GM12878 (cell line): ENCODE results near the gene HNRNPLL. TPM values are rescaled to one million over a fixed set of nuclear protein-coding genes. Genes with fewer than 3 reads are reported as not detected.

ENCODE experiments used
- ATAC-seq: fragments of 200-7000 bp; cut with Tn5 transposase; 3 replicates; pipeline ENCODE4 v1.9.1; 2020; ENCODE audit warnings: mild to moderate bottlenecking, moderate library complexity
- BruUV-seq: library from RNA; stranded (reverse); fragments of 400-500 nt; replicated peaks from 2 replicates; lab custom pipeline; 2021; lab: Mats Ljungman, UMichigan
- CTCF ChIA-PET: fragments of 300-600 bp; sonication (Branson Sonifier 250); formaldehyde crosslinking; extraction: SDS; loops from one replicate; lab custom pipeline; 2021; ENCODE audit warnings: inconsistent platforms; lab: Yijun Ruan, JAX
- POLR2A ChIA-PET: fragments of 350-600 bp; formaldehyde crosslinking; extraction: SDS; loops from one replicate; lab custom pipeline; 2021; ENCODE audit warnings: inconsistent platforms; lab: Charles Lee
- RAD21 ChIA-PET: fragments of 300-600 bp; sonication (Branson Sonifier 250); formaldehyde crosslinking; loops from one replicate; lab custom pipeline; 2023; ENCODE audit warnings: antibody characterized with exemption; ENCODE audit not compliant: unreplicated experiment; lab: Charles Lee
- SMC1A ChIA-PET: fragments of 300-600 bp; sonication (Branson Sonifier 250); formaldehyde crosslinking; loops from one replicate; lab custom pipeline; 2023; ENCODE audit not compliant: unreplicated experiment, uncharacterized antibody; lab: Charles Lee
- DNase-seq: peaks from one replicate; pipeline ENCODE4 v3.0.0-alpha.2; 2011; ENCODE audit warnings: low read depth, low spot score
- FAIRE-seq: peaks from 3 replicates; lab custom pipeline; 2011; peaks lifted over from hg19 to GRCh38; lab: Jason Lieb, UNC
- H2AFZ ChIP-seq: 2 replicates; pipeline ENCODE4 v1.6.0; 2011; ENCODE audit warnings: low read depth, low read length, control low read depth; ENCODE audit not compliant: control insufficient read depth
- H3K27ac ChIP-seq: 2 replicates; pipeline ENCODE4 v1.5.1; 2011; ENCODE audit warnings: control low read depth; ENCODE audit not compliant: control insufficient read depth, insufficient read depth
- H3K27me3 ChIP-seq, 2 experiments: replicated peaks in 1 of 2; 2 replicates each; pipeline versions ENCODE4 v1.6.0 to v1.6.1; 2011; ENCODE audit warnings: low read length in 1 of 2; ENCODE audit not compliant: control insufficient read depth in 2 of 2, insufficient read depth in 2 of 2
- H3K36me3 ChIP-seq, 2 experiments: 2 replicates each; pipeline ENCODE4 v1.5.1; 2011; ENCODE audit warnings: low read length in 1 of 2; ENCODE audit not compliant: control insufficient read depth in 2 of 2, insufficient read depth in 2 of 2
- H3K4me1 ChIP-seq: 2 replicates; pipeline ENCODE4 v1.6.1; 2011; ENCODE audit warnings: mild to moderate bottlenecking, low read length, moderate library complexity, mixed read lengths; ENCODE audit not compliant: control insufficient read depth, insufficient read depth
- H3K4me2 ChIP-seq: 2 replicates; pipeline ENCODE4 v1.6.0; 2011; ENCODE audit warnings: control low read depth; ENCODE audit not compliant: control insufficient read depth, insufficient read depth
- H3K4me3 ChIP-seq: fragments of 200-600 bp; sonication (generic); 2 replicates; pipeline ENCODE4 v1.5.1; 2016
- H3K79me2 ChIP-seq: 2 replicates; pipeline ENCODE4 v1.6.0; 2011; ENCODE audit warnings: low read length; ENCODE audit not compliant: control insufficient read depth, insufficient read depth
- H3K9ac ChIP-seq: 2 replicates; pipeline ENCODE4 v1.8.0; 2011; ENCODE audit warnings: low read length, control low read depth, mixed read lengths; ENCODE audit not compliant: control insufficient read depth, insufficient read depth
- H3K9me3 ChIP-seq: replicated peaks from 3 replicates; pipeline ENCODE4 v1.5.1; 2011; ENCODE audit warnings: mild to moderate bottlenecking, low read length; ENCODE audit not compliant: control insufficient read depth, insufficient read depth
- H4K20me1 ChIP-seq: 2 replicates; pipeline ENCODE4 v1.6.0; 2011; ENCODE audit not compliant: control insufficient read depth, insufficient read depth
- ATF7 ChIP-seq: fragments of 450-650 bp; IDR thresholded peaks from 2 replicates; pipeline ENCODE4 v1.6.1; 2016; ENCODE audit warnings: low read depth, mild to moderate bottlenecking
- BCL11A ChIP-seq: IDR thresholded peaks from 2 replicates; pipeline ENCODE4 v1.6.1; 2011; ENCODE audit warnings: low read depth, low read length
- CBX3 ChIP-seq: fragments of 200-600 bp; sonication (generic); IDR thresholded peaks from 2 replicates; pipeline ENCODE4 v1.6.1; 2016; ENCODE audit warnings: low read depth, borderline replicate concordance
- FOS ChIP-seq: IDR thresholded peaks from 3 replicates; pipeline ENCODE4 v1.6.1; 2011; ENCODE audit warnings: borderline replicate concordance; ENCODE audit not compliant: insufficient read length; ENCODE audit errors: extremely low read depth
- HCFC1 ChIP-seq: fragments of 150-350 bp; IDR thresholded peaks from 2 replicates; pipeline ENCODE4 v1.6.1; 2014; ENCODE audit warnings: low read length
- IKZF1 ChIP-seq: fragments of 450-650 bp; conservative IDR thresholded peaks from 2 replicates; pipeline ENCODE4 v1.6.1; 2017; ENCODE audit warnings: antibody characterized with exemption, mild to moderate bottlenecking
- NBN ChIP-seq: fragments of 450-650 bp; IDR thresholded peaks from 2 replicates; pipeline ENCODE4 v1.6.1; 2016
- NFIC ChIP-seq: IDR thresholded peaks from 2 replicates; pipeline ENCODE4 v1.6.1; 2012; ENCODE audit warnings: low read depth, mild to moderate bottlenecking, inconsistent platforms, low read length, moderate library complexity
- POLR2AphosphoS5 ChIP-seq: IDR thresholded peaks from 2 replicates; pipeline ENCODE4 v1.6.1; 2011; ENCODE audit warnings: mild to moderate bottlenecking, low read length, inconsistent platforms
- RCOR1 ChIP-seq: conservative IDR thresholded peaks from 2 replicates; pipeline ENCODE4 v1.6.1; 2012; ENCODE audit warnings: low read depth, low read length, improper control_type of control experiment
- RFX5 ChIP-seq: IDR thresholded peaks from 2 replicates; pipeline ENCODE4 v1.6.1; 2011; ENCODE audit warnings: low read depth, low read length, improper control_type of control experiment
- SIN3A ChIP-seq: IDR thresholded peaks from 2 replicates; pipeline ENCODE4 v1.6.1; 2012; ENCODE audit warnings: low read depth, low read length, improper control_type of control experiment
- SMARCA5 ChIP-seq: fragments of 450-650 bp; IDR thresholded peaks from 2 replicates; pipeline ENCODE4 v1.6.1; 2017; ENCODE audit warnings: mild to moderate bottlenecking
- STAT1 ChIP-seq: fragments of 450-650 bp; conservative IDR thresholded peaks from 2 replicates; pipeline ENCODE4 v1.6.1; 2014; ENCODE audit warnings: antibody characterized with exemption, mild to moderate bottlenecking
- WGBS: methylation state at CpG from one replicate; pipeline ENCODE4 v1.1.6; 2016; ENCODE audit warnings: low lambda C conversion rate; ENCODE audit not compliant: insufficient replicate concordance, insufficient coverage; ENCODE audit errors: missing lambda C conversion rate; 5-methylcytosine and 5-hydroxymethylcytosine counted together
- in situ Hi-C: fragments of 300-500 bp; cut with MboI; formaldehyde crosslinking; loops from 9 replicates; pipeline ENCODE4 v1.14.3; 2018; ENCODE audit warnings: mixed read lengths
- intact Hi-C: fragments of 100-400 bp; cut with micrococcal nuclease; formaldehyde crosslinking; loops from one replicate; pipeline ENCODE4 v1.14.2; 2022; ENCODE audit not compliant: unreplicated experiment
- polyA plus RNA-seq, 11 experiments: library from polyadenylated mRNA; depleted of rRNA in 4 of 11; unstranded in 6 of 11; stranded (reverse) in 5 of 11; fragments of >200 nt; fragmentation: Nextera tagmentation in 4 of 11; fragmentation: Illumina TruSeq in 1 of 11; extraction: Ambion mirVana in 4 of 11; extraction: Trizol in 1 of 11; gene quantifications; 1 replicate in 1 of 11; 2 replicates in 10 of 11; pipeline versions ENCODE4 v1.2.1 to v1.2.3, GENCODE V29; 2011 to 2016; ENCODE audit warnings: inconsistent platforms in 2 of 11, missing spikeins in 2 of 11, low read depth in 1 of 11
- total RNA-seq, 4 experiments: library from RNA; depleted of rRNA in 3 of 4; stranded (reverse); fragments of >200 nt in 3 of 4; fragmentation: Illumina TruSeq in 1 of 4; extraction: Trizol in 1 of 4; gene quantifications; 2 replicates each; pipeline versions ENCODE4 v1.2.1 to v1.2.3, GENCODE V29; 2013 to 2021
- TF ChIP-seq, protein P1 (sequence below): IDR thresholded peaks from 2 replicates; pipeline ENCODE4 v1.6.1; 2011; ENCODE audit warnings: low read depth, mild to moderate bottlenecking, low read length, moderate library complexity, borderline replicate concordance; ENCODE audit errors: extremely low read depth

The HNRNPLL gene
- total and polyA plus RNA-seq, 10 of the 15 experiments (the other 5 are each of a cell fraction or from before 2014, with no cell fraction given) = 0.98 to 27.1 (median 2.9) TPM

DNA sequence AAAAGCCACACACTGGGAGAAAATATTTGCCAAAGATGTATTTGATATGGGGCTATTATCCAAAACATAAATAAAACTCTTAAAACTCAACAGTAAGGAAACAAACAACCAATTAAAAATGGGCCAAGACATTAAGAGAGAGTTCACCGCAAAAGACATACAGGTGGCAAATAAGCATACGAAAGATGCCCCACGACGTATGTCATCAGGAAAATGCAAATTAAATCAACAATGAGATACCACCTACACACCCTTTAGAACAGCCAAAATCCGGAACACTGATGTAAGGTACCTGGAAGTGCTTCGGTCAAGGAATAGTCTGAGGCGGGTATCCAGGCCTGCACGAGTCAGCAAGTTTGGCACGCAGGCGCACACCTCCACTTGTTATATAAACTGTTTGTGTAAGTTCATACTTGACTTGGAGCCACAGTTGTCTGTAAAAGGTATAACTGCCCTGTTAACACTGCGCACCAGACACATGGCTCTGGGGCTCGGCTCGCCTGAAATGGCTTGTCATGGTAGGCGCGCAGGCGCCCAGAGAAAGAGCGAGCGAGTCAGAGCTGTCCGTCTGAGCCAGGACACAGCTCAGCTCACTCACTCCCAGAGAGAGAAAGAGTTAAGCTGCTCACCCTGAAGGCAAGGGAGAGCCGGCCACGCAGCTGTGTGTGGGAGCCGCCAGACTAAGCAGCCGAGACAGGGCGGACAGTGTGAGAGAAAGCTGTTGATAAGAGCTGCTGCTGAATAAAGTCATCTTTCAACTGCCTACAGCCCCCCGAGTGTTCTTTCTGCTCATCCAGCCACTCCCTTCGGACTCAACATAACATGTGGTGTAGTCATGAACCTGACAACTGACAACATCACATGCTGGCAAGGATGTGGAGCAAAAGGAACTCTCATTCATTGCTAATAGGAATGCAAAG, 87.3 kb downstream of the HNRNPLL start:
- no TSS peak for BruUV-seq
- Histone ChIP-seq H3K9me3 (no peaks in the 10 kb centered on the region), H3K79me2 (no peaks in the 10 kb centered on the region), H3K36me3 (no peaks in the 10 kb centered on the region), H3K27me3 (no peaks in the 10 kb centered on the region), H3K9ac (no peak overlapping the region), H3K4me2 (no peak overlapping the region), H3K4me3 (no peak overlapping the region), H3K4me1 (no peaks in the 10 kb centered on the region), H4K20me1 (no peaks in the 10 kb centered on the region), H2AFZ (no peak overlapping the region)
- POLR2A ChIA-PET = interaction anchor here (0.6 kb wide), 1 partner anchor 9 kb away, joined by 3 read pairs; no protein-coding TSS in a partner anchor
- 75% methylated on average over 26 of the region's 26 CpGs for WGBS
- FAIRE-seq = no peak
- RAD21 ChIA-PET = no interaction called here
- SMC1A ChIA-PET = interaction anchor here (0.7 to 3.7 kb wide), 5 partner anchors 45 to 200 kb away, joined by 3 to 10 read pairs (median 4); no protein-coding TSS in a partner anchor
- intact Hi-C loops (no loop called here), in situ Hi-C loops (no loop called here)
- no peak for DNase-seq
- CTCF ChIA-PET = no interaction called here
- ATAC-seq = no peak
- no peak for TF ChIP-seq BCL11A
- no peak for TF ChIP-seq SIN3A
- no peak for TF ChIP-seq SMARCA5
- no peak for TF ChIP-seq IKZF1
- no peak for TF ChIP-seq POLR2AphosphoS5
- no peak for TF ChIP-seq NBN
- TF ChIP-seq RFX5 = no peak
- no peak for TF ChIP-seq HCFC1
- TF ChIP-seq NFIC = no peak
- TF ChIP-seq ATF7 = no peak
- TF ChIP-seq CBX3 = no peak
- TF ChIP-seq FOS = no peak
- no peak for TF ChIP-seq STAT1
- TF ChIP-seq RCOR1 = no peak
- TF ChIP-seq, protein P1, sequence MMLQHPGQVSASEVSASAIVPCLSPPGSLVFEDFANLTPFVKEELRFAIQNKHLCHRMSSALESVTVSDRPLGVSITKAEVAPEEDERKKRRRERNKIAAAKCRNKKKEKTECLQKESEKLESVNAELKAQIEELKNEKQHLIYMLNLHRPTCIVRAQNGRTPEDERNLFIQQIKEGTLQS = no peak
- TF ChIP-seq, all 136 proteins: peak for 0
- no peak overlapping the region for H3K27ac ChIP-seq
